CD4-positive, alpha-beta T cell (primary cell): ENCODE measurements around the gene DSEL. TPM values are rescaled to one million over a fixed set of nuclear protein-coding genes. Genes with fewer than 3 reads are reported as not detected.

Source experiments
- ATAC-seq: fragments of 200-7000 bp; cut with Tn5 transposase; one replicate; pipeline ENCODE4 v1.10.0; 2022; ENCODE audit warnings: mild to moderate bottlenecking; ENCODE audit not compliant: poor library complexity
- CTCF ChIA-PET: fragments of 350-600 bp; sonication (Branson Sonifier 250); formaldehyde crosslinking; loops from one replicate; lab custom pipeline; 2021; ENCODE audit warnings: antibody characterized with exemption, inconsistent platforms; lab: Charles Lee
- POLR2A ChIA-PET: fragments of 350-600 bp; sonication (Branson Sonifier 250); formaldehyde crosslinking; loops from one replicate; lab custom pipeline; 2021; ENCODE audit warnings: antibody characterized with exemption, inconsistent platforms; lab: Charles Lee
- DNase-seq, 14 experiments: peaks; one replicate each; pipeline ENCODE4 v3.0.0-alpha.2; 2013 to 2020; ENCODE audit warnings: mixed read lengths in 2 of 14
- H3K27ac ChIP-seq, 2 donors: one replicate each; pipeline versions ENCODE4 v1.5.1 to v1.7.0; 2013; ENCODE audit warnings: low read length in 2 of 2, low read depth in 1 of 2, mild to moderate bottlenecking in 1 of 2
- H3K27me3 ChIP-seq, 2 experiments: 1 replicate in 1 of 2; 2 replicates in 1 of 2; pipeline versions ENCODE4 v1.6.1 to v1.7.0; 2013; ENCODE audit warnings: low read length in 2 of 2, control low read depth in 1 of 2, mild to moderate bottlenecking in 1 of 2, moderate library complexity in 1 of 2; ENCODE audit not compliant: insufficient read depth in 2 of 2, control insufficient read depth in 1 of 2
- H3K36me3 ChIP-seq: one replicate; pipeline ENCODE4 v1.6.1; 2013; ENCODE audit warnings: low read length, control low read depth; ENCODE audit not compliant: insufficient read depth
- H3K4me1 ChIP-seq: one replicate; pipeline ENCODE4 v1.6.1; 2013; ENCODE audit warnings: low read length, control low read depth; ENCODE audit not compliant: insufficient read depth
- H3K4me3 ChIP-seq: one replicate; pipeline ENCODE4 v1.5.1; 2013; ENCODE audit warnings: mild to moderate bottlenecking, low read length, moderate library complexity
- H3K9me3 ChIP-seq, 2 experiments: 1 replicate in 1 of 2; 2 replicates in 1 of 2; pipeline versions ENCODE4 v1.6.1 to v1.7.0; 2013; ENCODE audit warnings: low read length in 2 of 2, mild to moderate bottlenecking in 2 of 2, control low read depth in 1 of 2, moderate library complexity in 1 of 2; ENCODE audit not compliant: control insufficient read depth in 1 of 2, insufficient read depth in 1 of 2
- H3K27ac Mint-ChIP-seq: one replicate; pipeline ENCODE4 v1.8.0; 2020; ENCODE audit warnings: mixed read lengths
- H3K27me3 Mint-ChIP-seq: one replicate; pipeline ENCODE4 v1.8.0; 2021; ENCODE audit warnings: mixed read lengths
- H3K36me3 Mint-ChIP-seq: one replicate; pipeline ENCODE4 v1.8.0; 2021; ENCODE audit warnings: low read depth, mixed read lengths
- H3K4me1 Mint-ChIP-seq: one replicate; pipeline ENCODE4 v1.8.0; 2021; ENCODE audit warnings: low read depth, mixed read lengths
- H3K4me3 Mint-ChIP-seq: one replicate; pipeline ENCODE4 v1.8.0; 2020; ENCODE audit warnings: mild to moderate bottlenecking, mixed read lengths
- H3K9me3 Mint-ChIP-seq: one replicate; pipeline ENCODE4 v1.8.0; 2020; ENCODE audit warnings: mixed read lengths
- CTCF ChIP-seq: fragments of 200-600 bp; IDR thresholded peaks from one replicate; pipeline ENCODE4 v1.8.0; 2022; ENCODE audit warnings: antibody characterized with exemption, mild to moderate bottlenecking
- intact Hi-C, 2 experiments: fragments of 100-400 bp; cut with DNase I in 1 of 2; cut with micrococcal nuclease in 1 of 2; formaldehyde crosslinking; loops; one replicate each; pipeline versions ENCODE4 v1.15.1 to v1.9.0; 2023 to 2025; cut with DNase I, micrococcal nuclease
- total RNA-seq, 174 experiments: library from RNA in 2 of 174; stranded (reverse) in 2 of 174; gene quantifications; one replicate each; pipeline ENCODE4 v1.2.3 and lab custom pipeline; 2021 to 2026

The DSEL gene
- total RNA-seq, 2 experiments from 2014 or later = 0.52 to 0.53 TPM

DNA sequence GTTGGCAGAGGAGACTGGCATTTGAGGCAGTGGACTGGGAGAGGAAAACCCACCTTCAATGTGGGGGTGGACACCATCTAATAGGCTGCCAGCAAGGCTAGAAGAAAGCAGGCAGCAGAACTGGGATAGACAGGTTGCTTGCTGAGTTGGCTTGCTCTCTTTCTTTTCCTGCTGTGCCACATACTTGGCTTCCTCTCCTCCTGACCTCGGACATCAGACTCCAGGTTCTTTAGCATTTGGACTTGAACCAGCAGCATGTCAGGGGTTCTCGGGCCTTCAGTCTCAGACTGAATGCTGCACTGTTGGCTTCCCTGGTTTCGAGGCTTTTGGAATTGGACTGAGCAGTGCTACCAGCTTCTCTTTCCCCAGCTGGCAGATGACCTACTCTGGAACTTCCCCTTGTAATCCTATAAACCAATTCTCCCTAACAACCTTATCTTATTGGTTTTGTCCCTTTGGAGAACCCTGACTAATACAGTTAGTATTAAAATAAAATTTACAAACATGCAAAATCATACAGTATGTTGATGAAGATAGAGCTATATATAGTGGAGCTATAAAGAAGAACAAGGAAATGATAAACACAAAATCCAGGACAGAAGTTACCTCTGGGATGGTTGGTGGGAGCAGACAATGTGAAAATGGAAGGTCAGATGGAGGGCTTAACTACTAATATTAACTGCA, 15.9 kb downstream of the DSEL start:
- no peak for TF ChIP-seq CTCF
- ATAC-seq (no peak), DNase-seq (no peak)
- ChIA-PET POLR2A (no interaction called here), CTCF (no interaction called here)
- H3K4me3 ChIP-seq = no peak overlapping the region
- Mint-ChIP-seq H3K9me3 (peaks cover 4% of the 10 kb centered on the region), H3K4me1 (no peaks in the 10 kb centered on the region), H3K27me3 (peaks cover 21% of the 10 kb centered on the region), H3K27ac (no peak overlapping the region), H3K36me3 (no peaks in the 10 kb centered on the region), H3K4me3 (no peak overlapping the region)
- H3K27me3 ChIP-seq = no peaks in the 10 kb centered on the region
- H3K9me3 ChIP-seq = peaks cover 0 to 5% of the 10 kb centered on the region in 2 experiments
- H3K4me1 ChIP-seq = no peaks in the 10 kb centered on the region
- no peaks in the 10 kb centered on the region for H3K36me3 ChIP-seq
- no peak overlapping the region for H3K27ac ChIP-seq
- intact Hi-C loops = no loop called here

DNA sequence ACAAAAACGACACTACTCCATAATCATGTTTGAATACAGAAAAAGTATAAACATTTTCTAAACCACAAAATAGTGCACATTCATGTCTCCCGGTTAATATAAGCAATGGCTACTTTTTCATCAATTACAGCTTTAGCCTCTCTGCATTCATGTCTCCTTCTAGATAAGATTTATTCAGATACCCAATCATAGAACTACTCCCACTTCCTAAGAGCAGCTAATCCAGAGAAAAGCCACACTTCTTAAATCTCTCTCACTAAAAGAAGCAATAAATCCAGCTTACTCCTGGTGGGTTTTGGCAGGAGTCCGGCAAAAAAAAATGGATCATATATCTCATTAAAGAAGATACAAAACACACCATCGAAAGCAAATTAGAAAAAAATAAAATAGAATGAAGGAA, 20.1 kb downstream of the DSEL start:
- Mint-ChIP-seq H3K4me1 (no peaks in the 10 kb centered on the region), H3K27ac (no peak overlapping the region), H3K36me3 (no peaks in the 10 kb centered on the region), H3K4me3 (no peak overlapping the region), H3K27me3 (peaks cover 31% of the 10 kb centered on the region), H3K9me3 (peaks cover 4% of the 10 kb centered on the region)
- intact Hi-C loops = no loop called here
- H3K27me3 ChIP-seq = no peaks in the 10 kb centered on the region
- ChIA-PET POLR2A (no interaction called here), CTCF (no interaction called here)
- no peak for DNase-seq
- H3K36me3 ChIP-seq = no peaks in the 10 kb centered on the region
- H3K27ac ChIP-seq = no peak overlapping the region
- no peak overlapping the region for H3K4me3 ChIP-seq
- no peaks in the 10 kb centered on the region for H3K4me1 ChIP-seq
- H3K9me3 ChIP-seq = peaks cover 0 to 5% of the 10 kb centered on the region in 2 experiments
- no peak for TF ChIP-seq CTCF
- ATAC-seq = no peak

- Mint-ChIP-seq H3K4me1 (no peaks in the 10 kb centered on the region), H3K4me3 (no peak overlapping the region), H3K27ac (no peak overlapping the region), H3K36me3 (no peaks in the 10 kb centered on the region), H3K9me3 (no peaks in the 10 kb centered on the region), H3K27me3 (no peaks in the 10 kb centered on the region)
- ChIA-PET CTCF (no interaction called here), POLR2A (no interaction called here)
- Histone ChIP-seq H3K4me3 (no peak overlapping the region), H3K9me3 (no peaks in the 10 kb centered on the region), H3K36me3 (no peaks in the 10 kb centered on the region), H3K4me1 (no peaks in the 10 kb centered on the region), H3K27ac (no peak overlapping the region), H3K27me3 (no peaks in the 10 kb centered on the region)
- ATAC-seq = no peak
- intact Hi-C loops = no loop called here
- no peak for DNase-seq
- no peak for TF ChIP-seq CTCF
Measured at GRCh38 chr18:67486534-67486933, 30.0 kb downstream of the DSEL start.
